GM19395 (cell line): ENCODE measurements around the gene GSG1L.
"Not testable (repeated sequence)": the region's sequence is repeated elsewhere in the genome, so short reads cannot be mapped to it uniquely, and the experiment has no call there.

Experiments
- ATAC-seq: cut with Tn5 transposase; IDR thresholded peaks from one replicate; pipeline ENCODE4 v1.9.1; 2021; ENCODE audit warnings: mild to moderate bottlenecking, moderate library complexity; ENCODE audit not compliant: unreplicated experiment

Gene GSG1L

DNA sequence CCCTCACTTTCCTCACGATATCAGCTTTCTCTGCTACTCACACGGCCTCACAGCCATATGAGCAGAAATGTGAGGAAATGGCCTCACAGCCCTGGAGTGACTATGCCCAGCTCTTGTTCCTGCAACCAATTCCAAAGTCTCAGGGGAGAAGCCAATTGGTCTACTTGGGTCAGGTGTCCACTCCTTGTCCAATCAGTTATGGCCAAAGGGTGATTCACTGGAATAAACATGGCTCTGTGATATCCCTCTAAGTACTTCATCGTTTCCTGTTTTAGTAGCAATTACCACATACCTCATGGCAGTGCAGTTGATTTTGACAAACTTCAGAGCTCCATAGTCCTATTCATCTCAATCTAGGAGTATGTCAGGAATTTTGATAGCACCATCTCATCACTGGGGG lies 318.2 kb downstream of the GSG1L start:
- no peak for ATAC-seq

GRCh38 chr16:27743963-27744362 lies 319.6 kb downstream of the GSG1L start:
- no peak for ATAC-seq

- not testable (repeated sequence) for ATAC-seq
These were observed 320.5 kb downstream of the GSG1L start for GRCh38 chr16:27743001-27743400.

GRCh38 chr16:27742333-27742732 lies 321.2 kb downstream of the GSG1L start:
- ATAC-seq: no peak

GRCh38 chr16:27740496-27741201 lies 322.9 kb downstream of the GSG1L start:
- ATAC-seq: no peak

GRCh38 chr16:27739606-27740357 lies 323.7 kb downstream of the GSG1L start:
- no peak for ATAC-seq

DNA sequence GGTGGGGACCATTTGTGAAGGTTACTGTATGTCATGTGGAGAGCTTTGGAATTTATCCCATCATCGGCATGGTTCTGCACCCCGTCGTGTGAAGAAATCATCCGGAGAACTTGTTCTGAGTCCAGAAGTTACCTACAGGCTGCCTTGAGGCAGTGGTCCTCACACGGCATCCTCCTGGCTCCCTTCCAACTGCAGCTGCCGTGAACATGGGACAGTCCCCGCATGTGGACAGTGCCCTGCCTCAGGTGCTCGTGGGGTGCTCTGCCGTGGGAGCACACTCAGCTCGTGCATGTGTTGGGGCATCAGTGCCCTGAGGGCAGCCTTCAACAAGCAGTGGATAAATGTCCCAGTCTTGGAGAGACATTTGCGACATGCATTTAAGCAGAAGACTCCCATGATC lies 324.9 kb downstream of the GSG1L start:
- ATAC-seq: no peak
